HepG2 (cell line): ENCODE measurements around the gene LRP1-AS. TPM values are rescaled to one million over a fixed set of nuclear protein-coding genes. Genes with fewer than 3 reads are reported as not detected.

Experiments used
- CREB1 ChIP-seq, 2 experiments: fragments of 450-650 bp in 1 of 2; IDR thresholded peaks; 2 replicates each; pipeline ENCODE4 v1.6.1; 2016 to 2017; ENCODE audit warnings: control low read depth in 1 of 2, mild to moderate bottlenecking in 1 of 2, missing compliant biosample characterization in 1 of 2, missing genetic modification characterization in 1 of 2
- KLF15 ChIP-seq: sonication (generic); formaldehyde crosslinking; IDR thresholded peaks from 2 replicates; pipeline ENCODE4 v1.8.1; 2023; ENCODE audit warnings: borderline replicate concordance, mild to moderate bottlenecking, inconsistent platforms, missing genetic modification reagents, mixed read lengths
- PCBP1 ChIP-seq: fragments of 200-400 bp; formaldehyde crosslinking; IDR thresholded peaks from 2 replicates; pipeline ENCODE4 v1.6.1; 2017; ENCODE audit warnings: mild to moderate bottlenecking, low read depth, low read length, borderline replicate concordance
- polyA plus RNA-seq, 8 experiments: library from polyadenylated mRNA; depleted of rRNA in 3 of 8; stranded (reverse) in 7 of 8; unstranded in 1 of 8; fragments of >200 nt; fragmentation: Illumina TruSeq in 4 of 8; extraction: Trizol in 4 of 8; gene quantifications; 2 replicates each; pipeline versions ENCODE4 v1.2.1 to v1.2.3, GENCODE V29; 2011 to 2016; ENCODE audit warnings: low read depth in 4 of 8, missing spikeins in 1 of 8, mixed read lengths in 1 of 8; ENCODE audit not compliant: insufficient read depth in 1 of 8
- total RNA-seq, 5 experiments: library from RNA; depleted of rRNA; stranded (reverse); fragments of >200 nt; fragmentation: Illumina TruSeq; extraction: Trizol; gene quantifications; 2 replicates each; pipeline ENCODE4 v1.2.3, GENCODE V29; 2016; ENCODE audit warnings: low read depth in 1 of 5
- TF ChIP-seq, protein P1 (sequence below): sonication (generic); formaldehyde crosslinking; IDR thresholded peaks from 2 replicates; pipeline ENCODE4 v1.5.0; 2020; ENCODE audit warnings: missing genetic modification reagents
- TF ChIP-seq, protein P2 (sequence below), 2 experiments: fragments of 450-650 bp in 1 of 2; sonication (generic) in 1 of 2; formaldehyde crosslinking in 1 of 2; IDR thresholded peaks; 2 replicates each; pipeline versions ENCODE4 v1.6.1 to v1.8.0; 2016 to 2022; ENCODE audit warnings: antibody characterized with exemption in 1 of 2, mild to moderate bottlenecking in 1 of 2, missing genetic modification reagents in 1 of 2
- TF ChIP-seq, protein P3 (sequence below): sonication (generic); formaldehyde crosslinking; IDR thresholded peaks from 2 replicates; pipeline ENCODE4 v1.5.0; 2020; ENCODE audit warnings: mild to moderate bottlenecking, missing genetic modification reagents, moderate library complexity
- TF ChIP-seq, protein P4 (sequence below), 2 experiments: sonication (generic) in 1 of 2; formaldehyde crosslinking in 1 of 2; IDR thresholded peaks; 2 replicates each; pipeline versions ENCODE4 v1.6.1 to v1.9.0; 2014 to 2022; ENCODE audit warnings: antibody characterized with exemption in 1 of 2, borderline replicate concordance in 1 of 2, inconsistent platforms in 1 of 2, low read depth in 1 of 2, missing genetic modification reagents in 1 of 2

Gene LRP1-AS
- total and polyA plus RNA-seq, 2 of the 13 experiments (the other 11 are each of a cell fraction or from before 2014, with no cell fraction given): 0.20 TPM; not detected in 1

DNA sequence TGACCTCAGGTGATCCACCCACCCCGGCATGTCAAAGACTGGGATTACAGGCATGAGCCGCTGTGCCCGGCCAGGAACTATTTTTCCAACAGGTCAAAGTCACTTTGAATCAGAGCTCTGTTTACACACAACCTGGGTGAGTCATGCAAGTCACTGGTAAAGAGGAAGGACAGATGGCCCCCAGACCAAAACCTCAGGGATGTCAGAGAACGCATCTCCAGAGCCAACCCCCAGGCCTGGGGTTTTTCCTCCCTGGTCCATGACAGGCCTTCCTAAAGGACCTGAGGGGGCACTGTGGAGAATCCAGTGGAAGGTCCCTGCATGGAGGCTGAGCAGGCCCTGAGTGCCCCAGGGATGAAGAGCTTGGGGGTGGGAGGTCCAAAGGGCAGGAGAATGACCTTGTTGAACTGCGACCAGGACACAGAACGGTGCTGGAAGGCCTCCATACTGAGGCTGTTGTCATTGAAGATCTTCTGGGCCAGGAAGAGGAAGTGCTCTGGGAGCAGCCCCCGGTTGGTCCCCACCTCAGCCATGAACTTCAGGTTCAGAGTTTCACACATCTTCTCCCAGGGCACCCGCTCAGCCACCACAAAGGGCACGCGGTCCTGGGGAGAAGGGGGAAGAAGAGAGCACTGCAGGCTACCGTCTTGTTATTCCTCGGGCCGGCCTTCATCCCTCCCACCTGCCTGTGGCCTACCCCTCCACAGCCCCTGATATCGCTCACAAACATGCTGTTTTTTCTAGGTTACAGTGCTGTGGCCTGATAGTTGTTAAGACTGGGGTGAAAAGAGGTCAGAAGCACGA lies 45.3 kb downstream of the LRP1-AS start (continued):
- TF ChIP-seq, protein P1, sequence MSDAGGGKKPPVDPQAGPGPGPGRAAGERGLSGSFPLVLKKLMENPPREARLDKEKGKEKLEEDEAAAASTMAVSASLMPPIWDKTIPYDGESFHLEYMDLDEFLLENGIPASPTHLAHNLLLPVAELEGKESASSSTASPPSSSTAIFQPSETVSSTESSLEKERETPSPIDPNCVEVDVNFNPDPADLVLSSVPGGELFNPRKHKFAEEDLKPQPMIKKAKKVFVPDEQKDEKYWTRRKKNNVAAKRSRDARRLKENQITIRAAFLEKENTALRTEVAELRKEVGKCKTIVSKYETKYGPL: no peak
- TF ChIP-seq, protein P2, sequence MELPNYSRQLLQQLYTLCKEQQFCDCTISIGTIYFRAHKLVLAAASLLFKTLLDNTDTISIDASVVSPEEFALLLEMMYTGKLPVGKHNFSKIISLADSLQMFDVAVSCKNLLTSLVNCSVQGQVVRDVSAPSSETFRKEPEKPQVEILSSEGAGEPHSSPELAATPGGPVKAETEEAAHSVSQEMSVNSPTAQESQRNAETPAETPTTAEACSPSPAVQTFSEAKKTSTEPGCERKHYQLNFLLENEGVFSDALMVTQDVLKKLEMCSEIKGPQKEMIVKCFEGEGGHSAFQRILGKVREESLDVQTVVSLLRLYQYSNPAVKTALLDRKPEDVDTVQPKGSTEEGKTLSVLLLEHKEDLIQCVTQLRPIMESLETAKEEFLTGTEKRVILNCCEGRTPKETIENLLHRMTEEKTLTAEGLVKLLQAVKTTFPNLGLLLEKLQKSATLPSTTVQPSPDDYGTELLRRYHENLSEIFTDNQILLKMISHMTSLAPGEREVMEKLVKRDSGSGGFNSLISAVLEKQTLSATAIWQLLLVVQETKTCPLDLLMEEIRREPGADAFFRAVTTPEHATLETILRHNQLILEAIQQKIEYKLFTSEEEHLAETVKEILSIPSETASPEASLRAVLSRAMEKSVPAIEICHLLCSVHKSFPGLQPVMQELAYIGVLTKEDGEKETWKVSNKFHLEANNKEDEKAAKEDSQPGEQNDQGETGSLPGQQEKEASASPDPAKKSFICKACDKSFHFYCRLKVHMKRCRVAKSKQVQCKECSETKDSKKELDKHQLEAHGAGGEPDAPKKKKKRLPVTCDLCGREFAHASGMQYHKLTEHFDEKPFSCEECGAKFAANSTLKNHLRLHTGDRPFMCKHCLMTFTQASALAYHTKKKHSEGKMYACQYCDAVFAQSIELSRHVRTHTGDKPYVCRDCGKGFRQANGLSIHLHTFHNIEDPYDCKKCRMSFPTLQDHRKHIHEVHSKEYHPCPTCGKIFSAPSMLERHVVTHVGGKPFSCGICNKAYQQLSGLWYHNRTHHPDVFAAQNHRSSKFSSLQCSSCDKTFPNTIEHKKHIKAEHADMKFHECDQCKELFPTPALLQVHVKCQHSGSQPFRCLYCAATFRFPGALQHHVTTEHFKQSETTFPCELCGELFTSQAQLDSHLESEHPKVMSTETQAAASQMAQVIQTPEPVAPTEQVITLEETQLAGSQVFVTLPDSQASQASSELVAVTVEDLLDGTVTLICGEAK (IDR thresholded peaks at IDR 0.05): no peak
- TF ChIP-seq, protein P2 (CRISPR knock-in tag; IDR thresholded peaks at IDR 0.05): no peak; the same call in 1 of the 2 replicates
- TF ChIP-seq, protein P3, sequence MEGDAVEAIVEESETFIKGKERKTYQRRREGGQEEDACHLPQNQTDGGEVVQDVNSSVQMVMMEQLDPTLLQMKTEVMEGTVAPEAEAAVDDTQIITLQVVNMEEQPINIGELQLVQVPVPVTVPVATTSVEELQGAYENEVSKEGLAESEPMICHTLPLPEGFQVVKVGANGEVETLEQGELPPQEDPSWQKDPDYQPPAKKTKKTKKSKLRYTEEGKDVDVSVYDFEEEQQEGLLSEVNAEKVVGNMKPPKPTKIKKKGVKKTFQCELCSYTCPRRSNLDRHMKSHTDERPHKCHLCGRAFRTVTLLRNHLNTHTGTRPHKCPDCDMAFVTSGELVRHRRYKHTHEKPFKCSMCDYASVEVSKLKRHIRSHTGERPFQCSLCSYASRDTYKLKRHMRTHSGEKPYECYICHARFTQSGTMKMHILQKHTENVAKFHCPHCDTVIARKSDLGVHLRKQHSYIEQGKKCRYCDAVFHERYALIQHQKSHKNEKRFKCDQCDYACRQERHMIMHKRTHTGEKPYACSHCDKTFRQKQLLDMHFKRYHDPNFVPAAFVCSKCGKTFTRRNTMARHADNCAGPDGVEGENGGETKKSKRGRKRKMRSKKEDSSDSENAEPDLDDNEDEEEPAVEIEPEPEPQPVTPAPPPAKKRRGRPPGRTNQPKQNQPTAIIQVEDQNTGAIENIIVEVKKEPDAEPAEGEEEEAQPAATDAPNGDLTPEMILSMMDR (CRISPR knock-in tag): peak; percentile 58
- TF ChIP-seq KLF15 (CRISPR knock-in tag): no peak
- TF ChIP-seq, protein P4, sequence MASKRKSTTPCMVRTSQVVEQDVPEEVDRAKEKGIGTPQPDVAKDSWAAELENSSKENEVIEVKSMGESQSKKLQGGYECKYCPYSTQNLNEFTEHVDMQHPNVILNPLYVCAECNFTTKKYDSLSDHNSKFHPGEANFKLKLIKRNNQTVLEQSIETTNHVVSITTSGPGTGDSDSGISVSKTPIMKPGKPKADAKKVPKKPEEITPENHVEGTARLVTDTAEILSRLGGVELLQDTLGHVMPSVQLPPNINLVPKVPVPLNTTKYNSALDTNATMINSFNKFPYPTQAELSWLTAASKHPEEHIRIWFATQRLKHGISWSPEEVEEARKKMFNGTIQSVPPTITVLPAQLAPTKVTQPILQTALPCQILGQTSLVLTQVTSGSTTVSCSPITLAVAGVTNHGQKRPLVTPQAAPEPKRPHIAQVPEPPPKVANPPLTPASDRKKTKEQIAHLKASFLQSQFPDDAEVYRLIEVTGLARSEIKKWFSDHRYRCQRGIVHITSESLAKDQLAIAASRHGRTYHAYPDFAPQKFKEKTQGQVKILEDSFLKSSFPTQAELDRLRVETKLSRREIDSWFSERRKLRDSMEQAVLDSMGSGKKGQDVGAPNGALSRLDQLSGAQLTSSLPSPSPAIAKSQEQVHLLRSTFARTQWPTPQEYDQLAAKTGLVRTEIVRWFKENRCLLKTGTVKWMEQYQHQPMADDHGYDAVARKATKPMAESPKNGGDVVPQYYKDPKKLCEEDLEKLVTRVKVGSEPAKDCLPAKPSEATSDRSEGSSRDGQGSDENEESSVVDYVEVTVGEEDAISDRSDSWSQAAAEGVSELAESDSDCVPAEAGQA (IDR thresholded peaks at IDR 0.05; ENCODE audit: low read depth): peak; percentile 30; the same call in 1 of the 2 replicates
- TF ChIP-seq, protein P4 (CRISPR knock-in tag; IDR thresholded peaks at IDR 0.05; ENCODE audit: borderline replicate concordance): no peak
- no peak; the same call in 1 of the 2 replicates for TF ChIP-seq CREB1 (IDR thresholded peaks at IDR 0.05)
- TF ChIP-seq CREB1 (CRISPR knock-in tag; IDR thresholded peaks at IDR 0.05): peak; percentile 71
- TF ChIP-seq PCBP1: no peak
